ENCODE results near the gene GPBP1.

DNA sequence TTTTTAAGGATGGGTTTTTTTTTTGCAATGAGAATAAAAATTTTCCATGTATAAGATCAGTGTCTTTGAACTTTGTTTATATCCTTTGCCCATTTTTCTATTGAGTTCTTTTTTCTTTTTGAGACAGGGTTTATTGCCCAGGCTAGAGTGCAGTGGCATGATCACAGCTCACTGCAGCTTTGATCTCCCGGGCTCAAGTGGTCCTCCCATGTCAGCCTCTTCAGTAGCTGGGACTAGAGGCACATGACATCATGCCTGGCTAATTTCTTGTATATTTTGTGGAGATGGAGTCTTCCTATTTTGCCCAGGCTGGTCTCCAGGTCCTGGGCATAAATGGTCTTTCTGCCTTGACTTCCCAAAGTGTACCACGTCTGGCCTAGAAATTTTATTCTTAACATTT lies 21.2 kb downstream of the GPBP1 start:
- TF ChIP-seq, protein P1, sequence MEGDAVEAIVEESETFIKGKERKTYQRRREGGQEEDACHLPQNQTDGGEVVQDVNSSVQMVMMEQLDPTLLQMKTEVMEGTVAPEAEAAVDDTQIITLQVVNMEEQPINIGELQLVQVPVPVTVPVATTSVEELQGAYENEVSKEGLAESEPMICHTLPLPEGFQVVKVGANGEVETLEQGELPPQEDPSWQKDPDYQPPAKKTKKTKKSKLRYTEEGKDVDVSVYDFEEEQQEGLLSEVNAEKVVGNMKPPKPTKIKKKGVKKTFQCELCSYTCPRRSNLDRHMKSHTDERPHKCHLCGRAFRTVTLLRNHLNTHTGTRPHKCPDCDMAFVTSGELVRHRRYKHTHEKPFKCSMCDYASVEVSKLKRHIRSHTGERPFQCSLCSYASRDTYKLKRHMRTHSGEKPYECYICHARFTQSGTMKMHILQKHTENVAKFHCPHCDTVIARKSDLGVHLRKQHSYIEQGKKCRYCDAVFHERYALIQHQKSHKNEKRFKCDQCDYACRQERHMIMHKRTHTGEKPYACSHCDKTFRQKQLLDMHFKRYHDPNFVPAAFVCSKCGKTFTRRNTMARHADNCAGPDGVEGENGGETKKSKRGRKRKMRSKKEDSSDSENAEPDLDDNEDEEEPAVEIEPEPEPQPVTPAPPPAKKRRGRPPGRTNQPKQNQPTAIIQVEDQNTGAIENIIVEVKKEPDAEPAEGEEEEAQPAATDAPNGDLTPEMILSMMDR (IDR thresholded peaks at IDR 0.05): no peak
- TF ChIP-seq POLR2AphosphoS5 (IDR thresholded peaks at IDR 0.05; ENCODE audit: low read depth, low read length) (no peak), TCF7L2 (IDR thresholded peaks at IDR 0.05; ENCODE audit: low read depth, low read length) (no peak), SIN3A (IDR thresholded peaks at IDR 0.05; ENCODE audit: borderline replicate concordance, insufficient read depth, low read depth, low read length) (no peak)
- TF ChIP-seq, protein P2, sequence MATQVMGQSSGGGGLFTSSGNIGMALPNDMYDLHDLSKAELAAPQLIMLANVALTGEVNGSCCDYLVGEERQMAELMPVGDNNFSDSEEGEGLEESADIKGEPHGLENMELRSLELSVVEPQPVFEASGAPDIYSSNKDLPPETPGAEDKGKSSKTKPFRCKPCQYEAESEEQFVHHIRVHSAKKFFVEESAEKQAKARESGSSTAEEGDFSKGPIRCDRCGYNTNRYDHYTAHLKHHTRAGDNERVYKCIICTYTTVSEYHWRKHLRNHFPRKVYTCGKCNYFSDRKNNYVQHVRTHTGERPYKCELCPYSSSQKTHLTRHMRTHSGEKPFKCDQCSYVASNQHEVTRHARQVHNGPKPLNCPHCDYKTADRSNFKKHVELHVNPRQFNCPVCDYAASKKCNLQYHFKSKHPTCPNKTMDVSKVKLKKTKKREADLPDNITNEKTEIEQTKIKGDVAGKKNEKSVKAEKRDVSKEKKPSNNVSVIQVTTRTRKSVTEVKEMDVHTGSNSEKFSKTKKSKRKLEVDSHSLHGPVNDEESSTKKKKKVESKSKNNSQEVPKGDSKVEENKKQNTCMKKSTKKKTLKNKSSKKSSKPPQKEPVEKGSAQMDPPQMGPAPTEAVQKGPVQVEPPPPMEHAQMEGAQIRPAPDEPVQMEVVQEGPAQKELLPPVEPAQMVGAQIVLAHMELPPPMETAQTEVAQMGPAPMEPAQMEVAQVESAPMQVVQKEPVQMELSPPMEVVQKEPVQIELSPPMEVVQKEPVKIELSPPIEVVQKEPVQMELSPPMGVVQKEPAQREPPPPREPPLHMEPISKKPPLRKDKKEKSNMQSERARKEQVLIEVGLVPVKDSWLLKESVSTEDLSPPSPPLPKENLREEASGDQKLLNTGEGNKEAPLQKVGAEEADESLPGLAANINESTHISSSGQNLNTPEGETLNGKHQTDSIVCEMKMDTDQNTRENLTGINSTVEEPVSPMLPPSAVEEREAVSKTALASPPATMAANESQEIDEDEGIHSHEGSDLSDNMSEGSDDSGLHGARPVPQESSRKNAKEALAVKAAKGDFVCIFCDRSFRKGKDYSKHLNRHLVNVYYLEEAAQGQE (IDR thresholded peaks at IDR 0.05; ENCODE audit: insufficient read depth in 1 of 2, low read depth in 2 of 2, low read length in 1 of 2): no peak
